Measurements from ENCODE around the gene NINL. TPM values are rescaled to one million over a fixed set of nuclear protein-coding genes. Genes with fewer than 3 reads are reported as not detected.

The NINL gene
- polyA plus RNA-seq, 1 of the 3 experiments (the other 2 are of a cell fraction) = 22.5 TPM

DNA sequence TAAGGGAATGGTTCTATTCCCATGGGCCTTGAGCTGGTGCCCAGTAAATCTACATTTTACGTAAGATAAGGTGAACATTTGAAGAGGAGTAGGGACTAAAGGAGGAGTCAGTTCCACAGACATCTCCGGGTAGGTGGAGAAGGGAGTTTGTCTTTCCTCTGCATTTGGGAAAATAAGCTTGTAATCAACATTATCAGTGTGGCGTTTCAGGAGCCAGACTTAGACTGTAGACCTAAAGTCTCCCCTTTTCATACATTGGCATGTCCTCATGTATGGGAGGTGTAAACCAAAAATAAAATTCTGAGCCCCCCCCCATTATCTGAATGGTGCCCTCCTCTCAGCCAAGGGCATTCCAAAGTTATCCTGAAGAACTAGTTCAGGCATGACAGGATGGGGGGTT is 40.2 kb downstream of the NINL start:
- no peaks in the 10 kb centered on the region for H3K27me3 ChIP-seq (ENCODE audit: insufficient read depth)
- peak overlapping the region; percentile 45 to 67; a peak in 3 of 4 replicates for H3K27ac ChIP-seq (ENCODE audit: low read depth in 2 of 2, low read length in 1 of 2)
- no peak overlapping the region for H3K9ac ChIP-seq
- H3F3A ChIP-seq (replicated peaks; ENCODE audit: insufficient read depth) = peaks cover 11% of the 10 kb centered on the region
- no peak for TF ChIP-seq IRF3 (IDR thresholded peaks at IDR 0.05; ENCODE audit: low read depth, low read length)
- TF ChIP-seq, protein P1, sequence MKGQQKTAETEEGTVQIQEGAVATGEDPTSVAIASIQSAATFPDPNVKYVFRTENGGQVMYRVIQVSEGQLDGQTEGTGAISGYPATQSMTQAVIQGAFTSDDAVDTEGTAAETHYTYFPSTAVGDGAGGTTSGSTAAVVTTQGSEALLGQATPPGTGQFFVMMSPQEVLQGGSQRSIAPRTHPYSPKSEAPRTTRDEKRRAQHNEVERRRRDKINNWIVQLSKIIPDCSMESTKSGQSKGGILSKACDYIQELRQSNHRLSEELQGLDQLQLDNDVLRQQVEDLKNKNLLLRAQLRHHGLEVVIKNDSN (IDR thresholded peaks at IDR 0.05; ENCODE audit: borderline replicate concordance, low read depth) = no peak
- TF ChIP-seq, protein P2, sequence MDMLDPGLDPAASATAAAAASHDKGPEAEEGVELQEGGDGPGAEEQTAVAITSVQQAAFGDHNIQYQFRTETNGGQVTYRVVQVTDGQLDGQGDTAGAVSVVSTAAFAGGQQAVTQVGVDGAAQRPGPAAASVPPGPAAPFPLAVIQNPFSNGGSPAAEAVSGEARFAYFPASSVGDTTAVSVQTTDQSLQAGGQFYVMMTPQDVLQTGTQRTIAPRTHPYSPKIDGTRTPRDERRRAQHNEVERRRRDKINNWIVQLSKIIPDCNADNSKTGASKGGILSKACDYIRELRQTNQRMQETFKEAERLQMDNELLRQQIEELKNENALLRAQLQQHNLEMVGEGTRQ (IDR thresholded peaks at IDR 0.05; ENCODE audit: borderline replicate concordance, low read depth, low read length) = no peak
- TF ChIP-seq CTCF (IDR thresholded peaks at IDR 0.05) = no peak
- no peak for TF ChIP-seq SMC3 (IDR thresholded peaks at IDR 0.05; ENCODE audit: low read depth, low read length)
- TF ChIP-seq, protein P3, sequence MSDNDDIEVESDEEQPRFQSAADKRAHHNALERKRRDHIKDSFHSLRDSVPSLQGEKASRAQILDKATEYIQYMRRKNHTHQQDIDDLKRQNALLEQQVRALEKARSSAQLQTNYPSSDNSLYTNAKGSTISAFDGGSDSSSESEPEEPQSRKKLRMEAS (IDR thresholded peaks at IDR 0.05; ENCODE audit: low read depth) = no peak
- no peaks in the 10 kb centered on the region for H3K9me2 ChIP-seq
- no peaks in the 10 kb centered on the region for H3K36me3 ChIP-seq (replicated peaks in 1 of 2; ENCODE audit: control insufficient read depth in 1 of 2, insufficient read depth in 2 of 2, low read length in 1 of 2)
- 77% methylated on average over 3 of the region's 3 CpGs for WGBS (ENCODE audit: low lambda C conversion rate)
- peaks cover 17% of the 10 kb centered on the region for H3K79me2 ChIP-seq (ENCODE audit: insufficient read depth)
- peaks cover 15% of the 10 kb centered on the region for H4K20me1 ChIP-seq (ENCODE audit: insufficient read depth)
- 0 out of 2 replicates have a peak overlapping the region, but pooled peaks have one; percentile 0 for H3K4me2 ChIP-seq
- DNase-seq = no peak
- H3K4me1 ChIP-seq (ENCODE audit: control insufficient read depth in 1 of 2, insufficient read depth in 2 of 2, low read depth in 1 of 2, low read length in 1 of 2) = peaks cover 37 to 42% of the 10 kb centered on the region in 2 experiments
- no peaks in the 10 kb centered on the region for H3K9me3 ChIP-seq
- no peak overlapping the region for H2AFZ ChIP-seq (ENCODE audit: low read depth)
- ChIA-PET POLR2A (no interaction called here), CTCF (interaction anchor here (0.9 kb wide), 1 partner anchor 8 kb away, joined by 5 read pairs; no protein-coding TSS in a partner anchor)
- H3K4me3 ChIP-seq (ENCODE audit: low read depth in 2 of 2, low read length in 1 of 2) = no peak overlapping the region

GRCh38 chr20:25544734-25545133 is 40.6 kb downstream of the NINL start:
- no peaks in the 10 kb centered on the region for H3K27me3 ChIP-seq (ENCODE audit: insufficient read depth)
- no peak overlapping the region for H3K9ac ChIP-seq
- no peaks in the 10 kb centered on the region for H3K36me3 ChIP-seq (replicated peaks in 1 of 2; ENCODE audit: control insufficient read depth in 1 of 2, insufficient read depth in 2 of 2, low read length in 1 of 2)
- 0 out of 2 replicates have a peak overlapping the region, but pooled peaks have one; percentile 0 for H3K4me2 ChIP-seq
- no peak overlapping the region for H2AFZ ChIP-seq (ENCODE audit: low read depth)
- peaks cover 11% of the 10 kb centered on the region for H3F3A ChIP-seq (replicated peaks; ENCODE audit: insufficient read depth)
- H3K9me2 ChIP-seq = no peaks in the 10 kb centered on the region
- no peak overlapping the region for H3K4me3 ChIP-seq (ENCODE audit: low read depth in 2 of 2, low read length in 1 of 2)
- peaks cover 13% of the 10 kb centered on the region for H3K79me2 ChIP-seq (ENCODE audit: insufficient read depth)
- DNase-seq = peak; percentile 63
- POLR2A ChIA-PET = no interaction called here
- CTCF ChIA-PET = interaction anchor here (0.9 kb wide), 1 partner anchor 9 kb away, joined by 5 read pairs; no protein-coding TSS in a partner anchor
- peak overlapping the region; percentile 45 to 67; a peak in 3 of 4 replicates for H3K27ac ChIP-seq (ENCODE audit: low read depth in 2 of 2, low read length in 1 of 2)
- H4K20me1 ChIP-seq (ENCODE audit: insufficient read depth) = peaks cover 12% of the 10 kb centered on the region
- no peaks in the 10 kb centered on the region for H3K9me3 ChIP-seq
- WGBS (ENCODE audit: low lambda C conversion rate) = 80% methylated on average over 1 of the region's 1 CpG
- peaks cover 33 to 39% of the 10 kb centered on the region in 2 experiments for H3K4me1 ChIP-seq (ENCODE audit: control insufficient read depth in 1 of 2, insufficient read depth in 2 of 2, low read depth in 1 of 2, low read length in 1 of 2)
- TF ChIP-seq, protein P4, sequence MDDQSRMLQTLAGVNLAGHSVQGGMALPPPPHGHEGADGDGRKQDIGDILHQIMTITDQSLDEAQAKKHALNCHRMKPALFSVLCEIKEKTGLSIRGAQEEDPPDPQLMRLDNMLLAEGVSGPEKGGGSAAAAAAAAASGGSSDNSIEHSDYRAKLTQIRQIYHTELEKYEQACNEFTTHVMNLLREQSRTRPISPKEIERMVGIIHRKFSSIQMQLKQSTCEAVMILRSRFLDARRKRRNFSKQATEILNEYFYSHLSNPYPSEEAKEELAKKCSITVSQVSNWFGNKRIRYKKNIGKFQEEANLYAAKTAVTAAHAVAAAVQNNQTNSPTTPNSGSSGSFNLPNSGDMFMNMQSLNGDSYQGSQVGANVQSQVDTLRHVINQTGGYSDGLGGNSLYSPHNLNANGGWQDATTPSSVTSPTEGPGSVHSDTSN (IDR thresholded peaks at IDR 0.05) = no peak
- TF ChIP-seq NRF1 (IDR thresholded peaks at IDR 0.05; ENCODE audit: low read depth, low read length) (no peak), CHD2 (IDR thresholded peaks at IDR 0.05; ENCODE audit: low read length, partially characterized antibody) (no peak), GATA2 (CRISPR knock-in tag; IDR thresholded peaks at IDR 0.05) (no peak), RAD21 (IDR thresholded peaks at IDR 0.05; ENCODE audit: low read length) (no peak), TAF1 (IDR thresholded peaks at IDR 0.05; ENCODE audit: borderline replicate concordance, low read depth, low read length) (no peak), YY1 (IDR thresholded peaks at IDR 0.05; ENCODE audit: low read depth) (no peak), RFX5 (IDR thresholded peaks at IDR 0.05; ENCODE audit: low read length) (no peak), MXI1 (IDR thresholded peaks at IDR 0.05; ENCODE audit: low read depth, low read length) (no peak), RXRA (IDR thresholded peaks at IDR 0.05; ENCODE audit: borderline replicate concordance, low read depth) (no peak), SIN3A (IDR thresholded peaks at IDR 0.05; ENCODE audit: borderline replicate concordance, low read depth, low read length) (no peak)
- TF ChIP-seq, protein P5, sequence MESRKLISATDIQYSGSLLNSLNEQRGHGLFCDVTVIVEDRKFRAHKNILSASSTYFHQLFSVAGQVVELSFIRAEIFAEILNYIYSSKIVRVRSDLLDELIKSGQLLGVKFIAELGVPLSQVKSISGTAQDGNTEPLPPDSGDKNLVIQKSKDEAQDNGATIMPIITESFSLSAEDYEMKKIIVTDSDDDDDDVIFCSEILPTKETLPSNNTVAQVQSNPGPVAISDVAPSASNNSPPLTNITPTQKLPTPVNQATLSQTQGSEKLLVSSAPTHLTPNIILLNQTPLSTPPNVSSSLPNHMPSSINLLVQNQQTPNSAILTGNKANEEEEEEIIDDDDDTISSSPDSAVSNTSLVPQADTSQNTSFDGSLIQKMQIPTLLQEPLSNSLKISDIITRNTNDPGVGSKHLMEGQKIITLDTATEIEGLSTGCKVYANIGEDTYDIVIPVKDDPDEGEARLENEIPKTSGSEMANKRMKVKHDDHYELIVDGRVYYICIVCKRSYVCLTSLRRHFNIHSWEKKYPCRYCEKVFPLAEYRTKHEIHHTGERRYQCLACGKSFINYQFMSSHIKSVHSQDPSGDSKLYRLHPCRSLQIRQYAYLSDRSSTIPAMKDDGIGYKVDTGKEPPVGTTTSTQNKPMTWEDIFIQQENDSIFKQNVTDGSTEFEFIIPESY (IDR thresholded peaks at IDR 0.05; ENCODE audit: borderline replicate concordance, low read depth) = no peak

Measured in SK-N-SH (cell line).